Adipose tissue (tissue), 3 donors: ENCODE results near the gene RIPK1. TPM values are rescaled to one million over a fixed set of nuclear protein-coding genes. Genes with fewer than 3 reads are reported as not detected.
A peak's percentile ranks its signal among the peaks of the same experiment; 100 is the strongest.
"Not testable (repeated sequence)": the region's sequence is repeated elsewhere in the genome, so short reads cannot be mapped to it uniquely, and the experiment has no call there.

Source experiments
- H3K27ac ChIP-seq: one replicate; pipeline ENCODE4 v1.5.1; 2013; ENCODE audit warnings: low read depth, low read length
- WGBS, 3 donors: extraction: QIAGEN DNeasy Blood & Tissue Kit; methylation state at CpG; one replicate each; pipeline ENCODE4 v1.1.7; 2013; 5-methylcytosine and 5-hydroxymethylcytosine counted together
- polyA plus RNA-seq, 3 donors: library from polyadenylated mRNA; stranded (reverse); fragments of 200-250 nt; gene quantifications; one replicate each; pipeline ENCODE4 v1.2.3, GENCODE V29; 2013
- donor health status: healthy with polysubstance abuse.
- donor health status: Bipolar disorder and iron deficiency.
- donor health status: healthy.

RIPK1 gene
- polyA plus RNA-seq: 10 to 100 TPM; 10.3 to 21.4 (median 20.0) TPM

- peak within 1 kb of the TSS; percentile 88 for H3K27ac ChIP-seq
- 0 to 1% (median 0%) methylated on average over 79 to 112 of the region's 112 CpGs for WGBS, 3 donors
Measured at GRCh38 chr6:3068329-3069214, at the start of gene RIPK1. Gene RIPK1, plus strand, starts transcription at chr6:3068494. Its CDS starts 8,330 bp downstream, at chr6:3076824.

- WGBS, 3 donors: 48 to 93% (median 57%) methylated on average over 1 of the region's 1 CpG
- no peak overlapping the region for H3K27ac ChIP-seq
Measured at GRCh38 chr6:3019065-3019464, 49.2 kb upstream of the RIPK1 start.

DNA sequence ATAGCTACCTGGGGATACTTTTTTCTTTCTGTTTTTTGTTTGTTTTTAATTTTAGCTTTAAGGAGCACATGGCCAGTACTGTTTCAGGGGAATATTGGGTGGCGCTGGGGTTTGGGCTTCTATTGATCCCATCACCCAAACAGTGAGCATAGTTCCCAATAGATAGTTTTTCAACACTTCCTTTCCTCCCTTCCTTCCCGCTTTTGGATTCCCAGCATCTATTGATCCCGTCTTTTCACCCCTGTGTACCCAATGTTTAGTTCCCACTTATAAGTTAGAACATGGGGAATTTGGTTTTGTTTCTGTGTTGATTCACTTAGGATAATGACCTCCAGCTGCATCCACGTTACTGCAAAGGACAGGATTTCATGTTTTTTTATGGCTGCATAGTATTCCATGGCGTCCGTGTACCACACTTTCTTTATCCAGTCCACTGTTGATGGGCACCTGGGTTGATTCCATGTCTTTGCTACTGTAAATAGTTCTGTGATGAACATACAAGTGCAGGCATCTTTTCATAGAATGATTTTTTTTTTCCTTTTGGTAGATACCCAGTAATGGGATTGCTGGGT is 48.5 kb upstream of the RIPK1 start:
- H3K27ac ChIP-seq: no peak overlapping the region
- WGBS, 3 donors: 86 to 95% (median 89%) methylated on average over 6 of the region's 6 CpGs

DNA sequence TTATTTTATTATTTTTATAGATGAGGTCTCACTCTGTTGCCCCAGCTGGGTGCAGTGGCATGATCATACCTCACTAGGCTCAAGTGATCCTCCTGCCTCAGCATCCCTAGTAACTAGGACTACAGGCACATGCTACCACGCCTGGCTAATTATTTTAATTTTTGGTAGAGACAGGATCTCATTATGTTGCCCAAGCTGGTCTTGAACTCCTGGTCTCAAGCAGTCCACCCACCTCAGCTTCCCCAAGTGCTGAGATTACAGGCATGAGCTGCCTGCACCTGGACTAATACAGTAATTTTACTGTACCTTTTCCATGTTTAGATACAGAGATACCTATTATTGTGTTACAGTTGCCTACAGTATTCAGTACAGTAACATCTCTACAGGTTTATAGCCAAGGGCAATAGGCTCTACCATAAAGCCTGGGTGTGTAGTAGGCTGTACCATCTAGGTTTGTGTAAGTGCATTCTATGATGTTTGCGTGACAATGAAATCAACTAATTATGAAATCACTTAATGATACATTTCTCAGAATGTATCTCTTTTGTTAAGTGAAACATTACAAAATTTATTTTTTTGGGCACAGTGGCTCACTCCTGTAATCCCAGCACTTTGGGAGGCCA is 47.2 kb upstream of the RIPK1 start:
- WGBS, 3 donors: 90 to 100% (median 96%) methylated on average over 2 of the region's 2 CpGs
- not testable (repeated sequence) for H3K27ac ChIP-seq

GRCh38 chr6:3022765-3023662 is 45.3 kb upstream of the RIPK1 start:
- peak overlapping the region; percentile 87 for H3K27ac ChIP-seq
- WGBS, 3 donors: 13 to 86% (median 27%) methylated on average over 26 of the region's 26 CpGs

DNA sequence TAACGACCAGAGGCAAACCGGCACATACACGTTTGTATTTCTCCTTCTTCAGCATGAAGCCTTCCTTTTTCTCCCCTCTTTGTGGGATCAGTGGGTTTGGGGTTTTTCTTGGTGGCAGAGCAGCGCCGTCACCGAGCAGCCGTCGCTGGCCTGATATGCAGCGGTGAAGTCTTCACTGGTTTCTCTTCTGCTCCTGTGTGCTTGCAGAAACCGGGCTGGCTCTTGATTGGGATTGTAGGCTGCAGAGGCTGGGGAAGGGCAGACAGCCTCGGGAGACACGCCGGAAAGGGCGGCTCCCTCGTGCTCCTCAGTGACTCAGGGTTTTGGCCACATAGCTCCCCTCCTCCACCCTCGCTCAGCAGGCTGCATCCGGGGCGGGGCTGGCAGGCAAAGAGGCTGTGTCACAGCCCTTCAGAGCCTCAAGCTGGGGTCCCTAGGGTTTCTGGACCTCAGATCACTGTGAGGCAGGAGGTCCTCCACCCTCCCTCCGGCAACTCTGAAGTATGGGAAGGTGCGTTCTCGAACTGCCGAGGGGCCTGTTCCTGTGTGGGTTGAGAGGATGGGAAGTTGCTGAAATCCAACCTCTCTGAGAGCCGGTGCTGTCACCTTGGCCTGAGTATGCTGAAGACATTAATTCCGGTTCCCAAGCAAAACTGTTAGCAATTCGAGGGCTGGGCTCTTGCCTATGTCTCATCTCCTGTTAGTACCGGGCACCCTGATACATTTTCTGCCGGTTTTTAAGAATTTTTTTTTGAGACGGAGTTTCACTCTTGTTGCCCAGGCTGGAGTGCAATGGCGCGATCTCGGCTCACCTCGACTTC is 44.4 kb upstream of the RIPK1 start:
- WGBS, 3 donors: 11 to 61% (median 15%) methylated on average over 32 of the region's 32 CpGs
- H3K27ac ChIP-seq: peak overlapping the region; percentile 87

GRCh38 chr6:3026791-3027626 is 41.3 kb upstream of the RIPK1 start:
- no peak overlapping the region for H3K27ac ChIP-seq

DNA sequence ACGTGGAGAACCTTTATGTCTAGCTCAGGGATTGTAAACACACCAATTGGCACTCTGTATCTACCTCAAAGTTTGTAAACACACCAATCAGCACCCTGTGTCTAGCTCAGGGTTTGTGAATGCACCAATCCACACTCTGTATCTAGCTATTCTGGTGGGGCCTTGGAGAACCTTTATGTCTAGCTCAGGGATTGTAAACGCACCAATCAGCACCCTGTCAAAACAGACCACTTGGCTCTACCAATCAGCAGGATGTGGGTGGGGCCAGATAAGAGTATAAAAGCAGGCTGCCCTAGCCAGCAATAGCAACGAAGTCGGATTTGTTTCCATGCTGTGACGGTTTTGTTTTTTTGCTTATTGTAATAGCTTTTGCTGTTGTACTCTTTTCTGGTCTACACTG is 40.1 kb upstream of the RIPK1 start:
- 76 to 86% (median 81%) methylated on average over 5 of the region's 5 CpGs for WGBS, 3 donors
- H3K27ac ChIP-seq: not testable (repeated sequence)

More at GRCh38 chr6:3026791-3027626, 41.3 kb upstream of the RIPK1 start:
- WGBS, 3 donors: 83 to 84% (median 84%) methylated on average over 19 to 20 of the region's 20 CpGs

DNA sequence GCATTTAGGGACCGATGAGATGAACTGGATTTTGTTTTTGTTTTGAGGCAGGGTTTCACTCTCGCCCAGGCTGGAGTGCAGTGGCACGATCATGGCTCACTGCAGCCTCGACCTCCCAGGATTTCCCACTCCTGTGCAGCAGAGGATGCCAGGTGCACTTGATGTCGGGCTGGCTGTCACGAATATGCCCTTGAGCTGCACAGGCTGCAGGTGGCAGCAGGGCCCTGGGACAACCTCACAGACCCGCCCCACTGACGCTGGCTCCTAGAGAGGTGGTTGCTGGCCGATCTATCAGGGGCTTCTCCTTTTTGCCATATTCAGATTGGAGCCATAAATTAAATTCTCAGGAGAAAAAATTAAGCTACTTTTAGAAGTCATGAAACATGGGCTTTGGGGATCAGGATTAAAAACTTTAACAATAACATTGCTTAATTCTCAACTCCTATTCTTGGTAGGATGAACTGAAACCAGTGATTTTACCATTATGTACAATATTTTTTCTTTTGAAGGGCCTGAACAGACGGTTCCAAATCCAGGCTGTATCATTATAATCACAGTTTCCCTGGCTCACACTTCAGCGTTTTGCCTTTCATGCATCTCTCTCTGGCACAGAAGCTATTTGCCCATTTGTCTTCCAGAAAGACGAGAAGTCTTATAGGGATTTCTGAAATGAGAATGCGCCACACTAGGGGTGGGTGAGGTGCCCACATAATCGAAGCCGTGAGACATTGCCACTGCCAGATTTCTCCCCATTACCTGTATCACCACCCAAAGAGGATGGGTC is 36.2 kb upstream of the RIPK1 start:
- 58 to 75% (median 61%) methylated on average over 15 of the region's 15 CpGs for WGBS, 3 donors
- H3K27ac ChIP-seq: no peak overlapping the region

DNA sequence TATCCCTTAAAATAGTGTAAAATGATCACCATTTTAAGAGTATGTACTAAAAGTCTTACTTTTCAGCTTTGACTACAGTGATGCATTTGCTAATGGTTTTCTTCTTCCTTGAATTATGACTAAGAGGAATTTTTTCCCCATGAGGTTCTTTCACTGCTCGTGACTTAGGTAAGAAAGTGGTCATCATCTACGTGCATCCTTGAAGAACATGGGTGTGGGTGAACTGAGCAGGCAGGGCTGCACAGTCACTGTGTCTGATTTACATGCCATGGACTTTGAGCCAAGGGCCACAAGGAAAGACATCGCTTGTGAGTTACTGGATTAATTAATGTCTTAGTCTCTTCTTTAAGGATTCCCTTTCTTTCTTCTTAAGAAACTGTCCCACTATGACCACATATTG is 35.3 kb upstream of the RIPK1 start:
- WGBS, 3 donors: 94% methylated on average over 3 of the region's 3 CpGs
- no peak overlapping the region for H3K27ac ChIP-seq

DNA sequence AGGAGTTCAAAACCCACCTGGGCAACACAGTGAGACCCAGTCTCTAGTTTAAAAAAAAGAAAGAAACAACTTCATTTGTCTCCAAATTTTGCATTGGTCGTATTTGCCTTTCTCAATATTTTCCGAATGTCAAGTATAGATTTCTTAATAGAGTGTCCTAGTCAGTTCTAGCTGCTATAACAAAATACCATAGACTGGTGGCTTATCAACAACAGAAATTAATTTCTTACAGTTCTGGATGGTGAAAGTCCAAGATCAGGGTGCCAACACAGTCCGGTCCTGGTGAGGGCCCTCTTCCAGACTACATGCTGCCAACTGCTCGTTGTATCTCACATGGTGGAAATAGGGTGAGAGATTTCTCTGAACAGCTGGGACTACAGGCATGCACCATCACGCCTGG is 34.6 kb upstream of the RIPK1 start:
- no peak overlapping the region for H3K27ac ChIP-seq
- 95 to 97% (median 97%) methylated on average over 5 of the region's 5 CpGs for WGBS, 3 donors

DNA sequence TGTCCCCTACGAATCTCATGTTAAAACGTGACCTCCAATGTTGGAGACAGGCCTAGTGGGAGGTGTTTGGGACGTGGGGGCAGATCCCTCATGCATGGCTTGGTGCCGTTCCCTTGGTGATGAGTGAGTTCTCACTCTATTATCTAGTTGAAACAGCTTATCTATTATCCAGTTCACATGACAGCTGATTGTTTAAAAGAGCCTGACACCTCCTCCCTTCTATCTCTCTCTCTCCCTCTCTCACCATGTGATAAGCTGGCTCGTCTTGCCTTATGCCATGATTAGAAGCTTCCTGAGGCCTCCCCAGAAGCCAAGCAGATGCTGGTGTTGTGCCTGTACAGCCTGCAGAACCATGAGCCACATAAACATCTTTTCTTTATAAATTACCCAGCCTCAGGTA is 32.9 kb upstream of the RIPK1 start:
- no peak overlapping the region for H3K27ac ChIP-seq

GRCh38 chr6:3036861-3037637 is 31.2 kb upstream of the RIPK1 start:
- WGBS, 3 donors: 69 to 77% (median 69%) methylated on average over 19 of the region's 19 CpGs
- no peak overlapping the region for H3K27ac ChIP-seq

More for the DNA sequence above, 32.9 kb upstream of the RIPK1 start:
- WGBS, 3 donors: 67 to 86% (median 73%) methylated on average over 5 of the region's 5 CpGs

GRCh38 chr6:3037638-3038365 is 30.5 kb upstream of the RIPK1 start:
- WGBS, 3 donors: 37 to 45% (median 41%) methylated on average over 7 of the region's 7 CpGs
- H3K27ac ChIP-seq: no peak overlapping the region

DNA sequence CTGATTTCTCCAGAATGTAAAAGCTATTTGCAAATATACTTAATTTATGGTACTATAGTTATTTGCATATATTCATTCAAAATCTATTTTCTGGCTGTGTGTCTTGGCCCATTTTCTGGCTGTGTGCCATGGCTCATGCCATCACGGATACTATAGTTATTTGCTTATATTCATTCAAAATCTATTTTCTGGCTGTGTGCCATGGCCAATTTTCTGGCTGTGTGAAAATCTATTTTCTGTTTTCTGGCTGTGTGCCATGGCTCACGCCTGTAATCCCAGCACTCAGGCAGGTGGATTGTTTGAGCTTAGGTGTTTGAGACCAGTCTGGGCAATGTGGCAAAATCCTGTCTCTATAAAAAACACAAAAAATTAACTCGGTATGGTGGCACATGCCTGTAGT is 28.9 kb upstream of the RIPK1 start:
- 24 to 68% (median 66%) methylated on average over 3 of the region's 3 CpGs for WGBS, 3 donors
- H3K27ac ChIP-seq: no peak overlapping the region
